ENCODE measurements around the gene NDRG4. TPM values are rescaled to one million over a fixed set of nuclear protein-coding genes. Genes with fewer than 3 reads are reported as not detected.

The NDRG4 gene
- total RNA-seq, 1 donor from 2014 or later, result 1.7 TPM

DNA sequence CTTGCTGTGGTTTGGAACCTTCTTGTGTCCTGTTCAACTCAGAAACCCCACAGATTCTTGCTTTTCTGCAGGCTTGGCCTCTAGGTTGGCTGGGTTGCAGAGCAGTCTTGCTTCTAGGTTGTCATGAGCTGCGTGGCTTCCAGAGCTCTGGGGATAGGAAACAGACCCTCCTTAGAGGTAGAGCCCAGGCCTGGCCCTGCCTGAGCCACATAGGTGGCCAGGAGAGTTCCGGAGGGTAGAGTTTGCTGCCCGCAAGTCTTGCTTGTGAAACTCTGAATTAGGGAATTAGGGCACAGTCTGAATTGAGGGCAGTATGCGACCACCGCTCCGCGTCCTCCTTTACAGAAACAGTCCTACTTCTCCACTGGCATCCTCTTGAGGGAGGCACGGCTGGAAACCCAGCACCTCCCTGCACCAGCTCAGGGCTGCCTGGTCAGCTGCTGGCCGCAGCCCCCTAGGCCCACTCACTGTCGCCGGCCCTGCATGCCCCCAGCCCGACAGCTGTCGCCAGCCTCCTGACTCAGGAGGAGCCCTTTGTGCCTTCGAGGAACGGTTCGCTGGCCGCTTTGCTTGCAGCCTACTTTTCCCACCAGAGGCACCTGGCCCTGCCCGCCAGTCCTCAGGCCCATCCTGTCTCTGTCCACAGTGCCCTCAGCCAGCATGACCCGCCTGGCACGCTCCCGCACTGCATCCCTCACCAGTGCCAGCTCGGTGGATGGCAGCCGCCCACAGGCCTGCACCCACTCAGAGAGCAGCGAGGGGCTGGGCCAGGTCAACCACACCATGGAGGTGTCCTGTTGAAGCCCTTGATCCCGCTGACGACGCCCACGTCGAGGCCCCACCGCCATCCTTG, 11.1 kb downstream of the NDRG4 start:
- no peak for DNase-seq (ENCODE audit: low spot score)

DNA sequence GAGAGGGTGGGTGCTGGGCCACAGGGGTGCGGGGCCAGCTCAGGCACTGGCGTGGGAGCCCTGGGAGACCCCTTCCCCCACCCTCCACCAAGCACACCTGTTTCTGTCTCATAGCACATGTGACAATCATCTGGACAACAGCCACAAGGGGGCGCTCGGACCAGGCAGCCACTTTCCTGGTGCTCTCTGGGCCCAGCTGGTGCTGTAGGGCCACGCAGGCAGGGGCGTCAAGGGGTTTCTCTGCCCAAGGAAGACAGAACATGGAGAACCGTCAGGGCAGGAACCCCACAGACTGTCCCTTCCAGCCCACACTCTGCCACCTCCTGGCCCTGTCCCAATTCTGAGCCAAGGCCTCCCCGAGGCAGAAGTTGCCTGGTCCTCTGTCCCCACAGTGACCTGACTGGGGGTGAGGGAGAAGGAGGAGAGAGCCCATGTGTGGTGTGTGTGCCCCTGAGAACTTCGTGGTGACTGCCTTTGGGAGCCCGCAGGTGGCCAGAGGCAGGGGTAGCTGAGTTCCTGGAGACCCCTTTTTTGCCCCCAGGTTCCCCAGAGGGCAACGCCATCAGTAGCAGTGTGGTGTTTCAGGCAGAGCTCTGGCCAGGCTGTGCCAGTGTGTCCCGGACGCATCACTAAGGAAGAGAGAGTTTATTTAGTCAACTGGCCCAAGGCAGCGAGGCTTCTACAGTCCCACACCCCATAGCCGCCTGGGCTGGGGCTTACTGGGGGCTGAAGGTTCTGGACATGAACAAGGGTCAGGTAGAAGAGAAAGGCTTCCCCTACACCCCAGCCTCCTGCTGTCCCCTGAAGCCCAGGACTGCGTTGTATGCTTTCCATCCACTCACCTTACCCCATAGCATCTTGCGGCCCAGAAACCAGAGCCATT, 12.2 kb downstream of the NDRG4 start:
- peaks cover 8% of the 10 kb centered on the region for H3K36me3 Mint-ChIP-seq (ENCODE audit: low read depth)
- intact Hi-C loops (cut with micrococcal nuclease), result loop anchor here (1.0 to 10.0 kb wide), 3 partner anchors 149 to 507 kb away; partner anchors contain the start of genes USB1 and ZNF319
- H3K27ac Mint-ChIP-seq, result no peak overlapping the region
- no peaks in the 10 kb centered on the region for H3K9me3 Mint-ChIP-seq
- no peak overlapping the region for H3K4me3 Mint-ChIP-seq
- no peaks in the 10 kb centered on the region for H3K27me3 Mint-ChIP-seq (ENCODE audit: insufficient read depth)
- peaks cover 22% of the 10 kb centered on the region for H3K4me1 Mint-ChIP-seq (ENCODE audit: low read depth)
- DNase-seq (ENCODE audit: low spot score), result peak; percentile 70

More for the DNA sequence above, 11.1 kb downstream of the NDRG4 start:
- Mint-ChIP-seq H3K36me3 (ENCODE audit: low read depth) (peaks cover 1% of the 10 kb centered on the region), H3K27ac (no peak overlapping the region), H3K9me3 (no peaks in the 10 kb centered on the region), H3K4me3 (no peak overlapping the region), H3K4me1 (ENCODE audit: low read depth) (peaks cover 12% of the 10 kb centered on the region), H3K27me3 (ENCODE audit: insufficient read depth) (no peaks in the 10 kb centered on the region)
- intact Hi-C loops (cut with micrococcal nuclease), result loop anchor here (10.0 kb wide), 1 partner anchor 506 kb away; the partner anchor contains the start of genes USB1 and ZNF319

DNA sequence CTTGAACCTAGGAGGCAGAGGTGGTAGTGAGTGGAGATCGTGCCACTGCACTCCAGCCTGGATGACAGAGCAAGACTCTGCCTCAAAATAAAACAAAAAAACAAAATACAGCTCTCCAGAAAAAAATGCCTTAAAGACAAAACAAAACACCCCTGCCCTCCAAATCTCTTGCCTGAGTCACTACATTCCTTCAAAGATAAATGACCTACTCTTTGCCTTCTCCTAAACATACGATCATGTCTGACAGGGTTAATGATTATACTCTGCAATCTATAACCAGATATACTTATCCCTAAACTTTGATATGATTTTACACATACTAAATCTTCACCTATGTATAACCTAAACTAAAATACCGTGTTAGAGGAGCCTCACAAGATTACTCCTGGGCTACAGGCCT, 13.9 kb downstream of the NDRG4 start:
- intact Hi-C loops (cut with micrococcal nuclease), result loop anchor here (10.0 kb wide), 1 partner anchor 509 kb away; the partner anchor contains the start of genes USB1 and ZNF319
- Mint-ChIP-seq H3K4me1 (ENCODE audit: low read depth) (peaks cover 34% of the 10 kb centered on the region), H3K27ac (no peak overlapping the region)

DNA sequence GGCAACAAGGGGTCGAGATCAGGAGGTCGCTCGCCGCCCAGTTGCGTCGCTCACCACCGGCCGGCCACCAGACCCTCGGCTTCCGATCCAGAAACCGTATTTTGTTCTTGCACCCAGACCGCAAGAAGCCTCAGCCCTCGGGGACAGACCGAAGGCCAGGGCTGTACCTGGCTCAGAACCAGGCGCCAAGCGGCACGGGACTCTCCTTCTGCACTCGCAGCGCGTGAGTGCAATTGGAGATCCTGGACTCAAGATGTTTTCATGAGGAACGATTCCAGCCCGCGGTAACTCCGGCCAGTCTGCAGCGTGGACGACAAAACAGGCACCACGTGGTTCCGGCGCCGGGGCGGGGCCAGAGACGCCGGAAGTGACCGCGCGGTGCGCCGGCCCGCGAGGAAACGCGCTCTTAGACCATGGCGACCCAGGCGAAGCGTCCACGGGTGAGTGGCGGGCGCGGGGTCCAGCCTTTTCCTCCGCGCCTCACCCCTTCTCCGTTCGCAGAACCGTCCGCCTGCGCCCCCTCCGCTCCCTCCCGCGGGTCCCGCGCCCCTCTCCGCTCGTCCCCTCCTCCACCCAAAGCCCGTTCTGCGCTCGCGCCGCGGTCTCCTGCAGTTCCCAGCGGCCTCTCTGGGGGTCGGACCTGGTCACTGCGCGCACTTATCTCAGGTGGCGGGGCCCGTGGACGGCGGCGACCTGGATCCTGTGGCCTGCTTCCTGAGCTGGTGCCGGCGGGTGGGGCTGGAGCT, 15.4 kb downstream of the NDRG4 start, which contains the start of gene SETD6:
SETD6 (plus strand) TSS at position 393 of the 746 bp plus-strand sequence; CDS start at position 414, 21 bp downstream.
- peak; percentile 77 for DNase-seq (ENCODE audit: low spot score)
- no peaks in the 10 kb centered on the region for H3K27me3 Mint-ChIP-seq (ENCODE audit: insufficient read depth)
- H3K27ac Mint-ChIP-seq, result peak within 1 kb of the TSS; percentile 83
- peak within 1 kb of the TSS; percentile 92 for H3K4me3 Mint-ChIP-seq
- H3K4me1 Mint-ChIP-seq (ENCODE audit: low read depth), result peaks cover 36% of the 10 kb centered on the region
- H3K9me3 Mint-ChIP-seq, result no peaks in the 10 kb centered on the region
- intact Hi-C loops (cut with micrococcal nuclease), result loop anchor here (1.0 to 10.0 kb wide), 6 partner anchors 115 to 778 kb away; partner anchors contain the start of genes CFAP20, GINS3, KATNB1 and USB1
- H3K36me3 Mint-ChIP-seq (ENCODE audit: low read depth), result peaks cover 29% of the 10 kb centered on the region

More for the DNA sequence above, 13.9 kb downstream of the NDRG4 start:
- DNase-seq (ENCODE audit: low spot score), result no peak
- no peaks in the 10 kb centered on the region for H3K9me3 Mint-ChIP-seq
- peaks cover 22% of the 10 kb centered on the region for H3K36me3 Mint-ChIP-seq (ENCODE audit: low read depth)
- H3K4me3 Mint-ChIP-seq, result peak overlapping the region; percentile 48
- H3K27me3 Mint-ChIP-seq (ENCODE audit: insufficient read depth), result no peaks in the 10 kb centered on the region

DNA sequence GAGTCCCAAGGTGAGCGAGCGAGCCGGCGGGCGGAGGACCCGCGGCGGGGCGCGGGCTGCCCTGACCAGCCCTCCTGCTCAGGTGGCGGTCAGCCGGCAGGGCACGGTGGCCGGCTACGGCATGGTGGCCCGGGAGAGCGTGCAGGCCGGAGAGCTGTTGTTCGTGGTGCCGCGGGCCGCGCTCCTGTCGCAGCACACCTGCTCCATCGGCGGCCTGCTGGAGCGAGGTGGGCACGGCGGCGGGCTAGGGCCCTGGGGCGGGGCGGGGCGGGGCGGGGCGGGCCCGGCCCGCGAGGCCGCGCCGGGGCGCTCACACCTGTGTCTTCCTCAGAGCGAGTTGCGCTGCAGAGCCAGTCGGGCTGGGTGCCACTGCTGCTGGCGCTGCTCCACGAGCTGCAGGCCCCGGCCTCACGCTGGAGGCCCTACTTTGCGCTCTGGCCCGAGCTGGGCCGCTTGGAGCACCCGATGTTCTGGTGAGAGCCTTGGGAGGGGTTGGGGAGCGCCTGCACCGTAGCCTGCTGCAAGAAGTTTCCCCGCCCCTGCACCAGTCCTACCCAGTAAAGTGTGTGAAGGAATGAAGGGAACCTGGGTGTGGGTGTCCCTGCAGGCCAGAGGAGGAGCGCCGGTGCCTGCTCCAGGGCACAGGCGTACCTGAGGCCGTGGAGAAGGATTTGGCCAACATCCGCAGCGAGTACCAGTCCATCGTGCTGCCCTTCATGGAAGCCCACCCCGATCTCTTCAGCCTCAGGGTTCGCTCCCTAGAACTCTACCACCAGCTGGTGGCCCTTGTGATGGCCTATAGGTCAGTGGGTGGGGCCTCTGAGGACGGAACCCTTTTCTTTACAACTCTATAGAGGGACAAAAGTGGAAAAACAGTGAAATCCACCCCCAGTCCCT, 16.2 kb downstream of the NDRG4 start:
- peaks cover 36% of the 10 kb centered on the region for H3K4me1 Mint-ChIP-seq (ENCODE audit: low read depth)
- intact Hi-C loops (cut with micrococcal nuclease), result loop anchor here (1.0 to 10.0 kb wide), 7 partner anchors 15 to 779 kb away; partner anchors contain the start of genes CFAP20, GINS3, KATNB1 and USB1
- H3K27me3 Mint-ChIP-seq (ENCODE audit: insufficient read depth), result no peaks in the 10 kb centered on the region
- H3K27ac Mint-ChIP-seq, result peak overlapping the region; percentile 83
- peak overlapping the region; percentile 92 for H3K4me3 Mint-ChIP-seq
- H3K9me3 Mint-ChIP-seq, result no peaks in the 10 kb centered on the region
- peaks cover 35% of the 10 kb centered on the region for H3K36me3 Mint-ChIP-seq (ENCODE audit: low read depth)
- DNase-seq (ENCODE audit: low spot score), result no peak

DNA sequence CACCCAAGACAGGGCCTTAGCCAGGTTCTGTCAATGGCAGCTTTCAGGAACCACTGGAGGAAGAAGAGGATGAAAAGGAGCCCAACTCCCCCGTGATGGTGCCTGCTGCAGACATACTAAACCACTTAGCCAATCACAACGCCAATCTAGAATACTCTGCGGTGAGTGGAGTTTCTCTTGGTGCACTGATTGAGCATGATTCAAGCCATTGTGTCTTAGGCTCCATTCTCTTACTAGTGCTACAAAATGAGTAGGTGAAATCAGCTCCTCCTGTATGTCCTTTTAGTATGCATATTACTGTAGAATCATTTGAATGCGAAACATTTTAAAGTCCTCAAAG, 16.8 kb downstream of the NDRG4 start:
- intact Hi-C loops (cut with micrococcal nuclease), result loop anchor here (1.0 to 10.0 kb wide), 3 partner anchors 15 to 779 kb away; partner anchors contain the start of genes KATNB1, USB1 and ZNF319
- H3K4me1 Mint-ChIP-seq (ENCODE audit: low read depth), result peaks cover 36% of the 10 kb centered on the region
- no peak for DNase-seq (ENCODE audit: low spot score)
- H3K4me3 Mint-ChIP-seq, result peak overlapping the region; percentile 92
- H3K9me3 Mint-ChIP-seq, result no peaks in the 10 kb centered on the region
- no peaks in the 10 kb centered on the region for H3K27me3 Mint-ChIP-seq (ENCODE audit: insufficient read depth)
- H3K36me3 Mint-ChIP-seq (ENCODE audit: low read depth), result peaks cover 35% of the 10 kb centered on the region
- H3K27ac Mint-ChIP-seq, result peak overlapping the region; percentile 63

DNA sequence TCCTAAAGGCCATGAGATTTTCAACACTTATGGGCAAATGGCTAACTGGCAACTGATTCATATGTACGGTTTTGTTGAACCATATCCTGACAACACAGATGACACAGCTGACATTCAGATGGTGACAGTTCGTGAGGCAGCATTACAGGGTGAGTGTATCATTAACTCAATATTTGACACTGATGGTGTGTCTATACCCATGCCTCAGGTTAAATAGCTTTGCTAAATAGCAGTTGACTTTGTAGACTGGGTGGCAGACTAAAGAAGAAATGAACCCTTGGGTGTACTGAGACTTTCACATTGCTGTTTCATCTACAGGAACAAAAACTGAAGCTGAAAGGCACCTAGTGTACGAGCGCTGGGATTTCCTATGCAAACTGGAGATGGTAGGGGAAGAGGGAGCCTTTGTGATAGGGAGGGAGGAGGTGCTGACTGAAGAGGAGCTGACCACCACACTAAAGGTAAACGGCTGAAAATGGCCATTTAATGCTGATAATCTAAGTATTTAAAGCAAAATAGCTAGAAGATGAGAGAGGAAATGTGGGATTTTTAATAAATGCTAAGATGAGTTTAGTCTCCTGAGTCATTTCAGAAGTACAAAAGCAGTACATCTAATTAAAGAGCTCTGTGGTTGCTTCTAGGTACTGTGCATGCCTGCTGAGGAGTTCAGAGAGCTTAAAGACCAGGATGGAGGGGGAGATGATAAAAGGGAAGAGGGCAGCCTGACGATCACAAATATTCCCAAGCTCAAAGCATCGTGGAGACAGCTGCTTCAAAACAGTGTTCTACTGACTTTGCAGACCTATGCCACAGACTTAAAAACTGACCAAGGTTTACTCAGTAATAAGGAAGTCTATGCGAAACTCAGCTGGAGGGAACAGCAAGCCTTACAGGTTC, 18.4 kb downstream of the NDRG4 start:
- Mint-ChIP-seq H3K27ac (peak overlapping the region; percentile 51), H3K4me1 (ENCODE audit: low read depth) (peaks cover 36% of the 10 kb centered on the region), H3K27me3 (ENCODE audit: insufficient read depth) (no peaks in the 10 kb centered on the region), H3K9me3 (no peaks in the 10 kb centered on the region), H3K4me3 (peak overlapping the region; percentile 32), H3K36me3 (ENCODE audit: low read depth) (peaks cover 44% of the 10 kb centered on the region)
- no peak for DNase-seq (ENCODE audit: low spot score)
- intact Hi-C loops (cut with micrococcal nuclease), result loop anchor here (1.0 to 10.0 kb wide), 3 partner anchors 214 to 781 kb away; partner anchors contain the start of genes KATNB1, USB1 and ZNF319

DNA sequence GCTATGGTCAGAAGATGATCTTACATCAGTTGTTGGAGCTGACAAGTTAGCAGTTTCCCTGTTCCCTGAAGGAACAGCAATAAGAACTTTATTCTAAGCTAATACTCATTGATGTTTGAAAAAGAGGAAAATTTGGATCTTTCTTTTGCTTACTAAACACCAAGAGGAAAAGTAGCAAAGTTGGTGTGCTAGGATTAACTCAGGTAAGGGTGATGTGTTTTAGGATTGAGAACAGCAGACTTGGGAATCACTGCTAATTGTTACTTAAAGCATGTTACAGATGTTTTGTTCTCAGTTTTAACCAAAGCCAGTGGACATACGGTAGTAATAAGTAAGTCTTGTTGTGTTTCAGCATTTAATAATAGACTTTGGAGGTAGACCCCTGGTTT, 19.0 kb downstream of the NDRG4 start:
- no peak for DNase-seq (ENCODE audit: low spot score)
- no peaks in the 10 kb centered on the region for H3K27me3 Mint-ChIP-seq (ENCODE audit: insufficient read depth)
- H3K9me3 Mint-ChIP-seq, result no peaks in the 10 kb centered on the region
- no peak overlapping the region for H3K4me3 Mint-ChIP-seq
- H3K27ac Mint-ChIP-seq, result no peak overlapping the region
- peaks cover 44% of the 10 kb centered on the region for H3K36me3 Mint-ChIP-seq (ENCODE audit: low read depth)
- peaks cover 33% of the 10 kb centered on the region for H3K4me1 Mint-ChIP-seq (ENCODE audit: low read depth)
- intact Hi-C loops (cut with micrococcal nuclease), result loop anchor here (1.0 to 10.0 kb wide), 3 partner anchors 213 to 782 kb away; partner anchors contain the start of genes KATNB1, USB1 and ZNF319

DNA sequence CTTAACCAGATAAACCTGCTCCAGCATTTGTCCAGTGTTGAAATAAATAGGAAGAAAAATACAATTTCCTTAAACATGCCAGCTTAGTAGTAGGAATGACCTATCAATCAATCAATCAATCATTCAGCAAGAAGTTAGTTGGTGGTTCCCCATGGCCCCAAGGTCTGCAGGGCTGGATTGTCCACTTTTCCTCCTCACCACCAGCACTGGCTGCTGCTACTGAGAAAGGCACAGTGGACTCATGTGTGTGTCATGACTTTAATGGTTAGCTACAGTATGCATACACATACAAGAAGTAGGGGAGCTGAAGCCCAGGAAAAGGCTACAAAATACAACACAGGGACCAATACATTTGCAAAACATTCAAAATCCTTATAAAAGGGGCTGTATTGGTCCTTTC, 19.8 kb downstream of the NDRG4 start:
- H3K27ac Mint-ChIP-seq, result no peak overlapping the region
- no peak overlapping the region for H3K4me3 Mint-ChIP-seq
- H3K9me3 Mint-ChIP-seq, result no peaks in the 10 kb centered on the region
- H3K27me3 Mint-ChIP-seq (ENCODE audit: insufficient read depth), result no peaks in the 10 kb centered on the region
- no peak for DNase-seq (ENCODE audit: low spot score)
- peaks cover 50% of the 10 kb centered on the region for H3K36me3 Mint-ChIP-seq (ENCODE audit: low read depth)
- intact Hi-C loops (cut with micrococcal nuclease), result loop anchor here (5.0 to 10.0 kb wide), 2 partner anchors 515 to 782 kb away; partner anchors contain the start of genes KATNB1, USB1 and ZNF319
- peaks cover 29% of the 10 kb centered on the region for H3K4me1 Mint-ChIP-seq (ENCODE audit: low read depth)

DNA sequence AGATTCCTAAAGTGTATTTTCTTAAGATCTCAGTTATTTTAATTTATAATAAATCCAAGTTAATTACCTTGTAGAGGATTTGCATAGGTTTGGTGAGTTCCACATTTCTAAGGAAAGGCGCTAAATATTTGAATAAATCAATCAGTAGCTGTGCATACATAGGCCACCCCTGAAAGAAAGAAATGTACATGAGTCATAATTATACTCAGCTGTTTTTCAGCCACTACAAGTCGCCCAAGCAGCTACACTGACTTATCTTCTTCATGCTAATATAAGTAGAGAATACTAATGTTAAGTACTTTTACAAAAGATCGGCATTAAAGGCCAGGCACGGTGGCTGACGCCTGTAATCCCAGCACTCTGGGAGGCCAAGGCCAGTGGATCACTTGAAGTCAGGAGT, 30.2 kb downstream of the NDRG4 start:
- peaks cover 57% of the 10 kb centered on the region for H3K36me3 Mint-ChIP-seq (ENCODE audit: low read depth)
- DNase-seq (ENCODE audit: low spot score), result no peak
- no peak overlapping the region for H3K4me3 Mint-ChIP-seq
- no peaks in the 10 kb centered on the region for H3K9me3 Mint-ChIP-seq
- H3K27ac Mint-ChIP-seq, result no peak overlapping the region
- H3K27me3 Mint-ChIP-seq (ENCODE audit: insufficient read depth), result no peaks in the 10 kb centered on the region
- intact Hi-C loops (cut with micrococcal nuclease), result no loop called here
- no peaks in the 10 kb centered on the region for H3K4me1 Mint-ChIP-seq (ENCODE audit: low read depth)
